HG03175 (cell line): ENCODE measurements around the gene TMEM198.

ENCODE experiments used
- ATAC-seq: cut with Tn5 transposase; IDR thresholded peaks from one replicate; pipeline ENCODE4 v1.9.1; 2021; ENCODE audit warnings: mild to moderate bottlenecking, moderate library complexity; ENCODE audit not compliant: unreplicated experiment

TMEM198 gene, protein sequence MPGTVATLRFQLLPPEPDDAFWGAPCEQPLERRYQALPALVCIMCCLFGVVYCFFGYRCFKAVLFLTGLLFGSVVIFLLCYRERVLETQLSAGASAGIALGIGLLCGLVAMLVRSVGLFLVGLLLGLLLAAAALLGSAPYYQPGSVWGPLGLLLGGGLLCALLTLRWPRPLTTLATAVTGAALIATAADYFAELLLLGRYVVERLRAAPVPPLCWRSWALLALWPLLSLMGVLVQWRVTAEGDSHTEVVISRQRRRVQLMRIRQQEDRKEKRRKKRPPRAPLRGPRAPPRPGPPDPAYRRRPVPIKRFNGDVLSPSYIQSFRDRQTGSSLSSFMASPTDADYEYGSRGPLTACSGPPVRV

DNA sequence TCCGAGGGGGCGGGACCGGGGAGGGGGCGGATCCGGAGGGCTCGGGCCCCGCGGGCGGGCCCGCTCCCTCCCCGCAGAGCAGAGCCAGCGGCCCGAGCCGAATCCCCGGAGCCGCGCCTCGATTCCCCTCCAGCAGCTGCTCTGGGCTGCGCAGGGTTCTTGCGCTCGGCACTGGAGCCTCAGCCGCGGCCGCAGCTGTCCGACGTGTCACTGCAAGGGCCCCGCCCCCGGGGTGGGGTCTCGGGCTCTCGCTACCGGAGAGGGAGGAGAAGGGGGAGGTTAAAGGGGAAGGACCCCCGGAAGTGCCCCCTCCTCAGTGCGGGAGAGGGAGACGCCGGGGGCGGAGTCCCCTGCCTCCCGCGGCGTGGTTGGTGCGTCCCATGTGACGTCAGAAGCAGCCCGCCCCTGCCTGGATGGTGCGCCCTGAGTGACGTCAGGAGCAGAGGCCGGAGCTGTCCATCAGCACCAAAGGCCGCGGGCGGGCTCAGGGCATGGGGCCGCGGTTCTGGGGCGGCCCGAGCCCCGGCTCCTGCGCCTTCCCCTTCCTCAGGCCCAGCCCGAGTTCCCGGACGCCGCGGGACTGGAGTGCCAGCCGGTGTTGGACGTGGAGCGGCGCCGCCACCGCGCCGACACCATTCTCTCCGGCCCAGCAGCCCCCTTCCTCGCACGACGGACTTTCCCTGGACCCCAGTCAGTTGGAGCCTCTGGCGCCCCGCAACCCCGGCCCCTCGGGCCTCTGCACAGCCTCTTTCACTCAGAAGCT, at the start of gene TMEM198, which contains the start of gene CHPF:
Gene TMEM198 (plus strand): TSS at position 433 of the 763 bp plus-strand sequence. CDS start 700 bp downstream, outside the sequence.
Gene CHPF (minus strand): TSS at position 214 of the 763 bp plus-strand sequence. CDS start 271 bp downstream, outside the sequence.
- peak; percentile 76 for ATAC-seq

DNA sequence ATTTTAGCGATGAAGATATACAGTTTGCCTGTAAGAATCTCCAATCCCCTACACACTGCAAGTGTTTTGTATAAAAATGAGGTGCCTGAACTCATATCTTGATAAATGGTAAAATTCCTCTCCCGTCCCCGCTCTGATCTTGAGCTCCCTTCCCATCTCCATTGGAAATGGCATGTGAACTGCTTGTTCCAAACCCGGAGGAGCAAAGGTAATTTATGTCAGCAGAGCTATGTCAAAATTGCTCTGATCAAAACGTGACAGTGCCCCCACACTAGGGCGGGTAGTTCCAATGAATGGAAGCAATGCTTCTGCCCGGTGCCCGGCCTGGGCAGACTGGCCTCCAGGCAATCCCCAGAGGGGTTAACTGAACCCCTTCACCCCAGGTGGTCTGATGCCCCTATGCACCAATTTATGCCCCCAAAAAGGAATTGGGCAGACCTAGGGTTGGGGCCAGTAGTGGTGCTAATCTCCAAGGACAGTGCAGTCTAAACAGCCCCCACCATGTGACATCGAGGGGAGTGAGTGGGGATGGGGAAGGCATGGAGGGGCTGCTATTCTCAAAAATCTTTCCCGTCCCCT, 48.8 kb upstream of the TMEM198 start:
- no peak for ATAC-seq

DNA sequence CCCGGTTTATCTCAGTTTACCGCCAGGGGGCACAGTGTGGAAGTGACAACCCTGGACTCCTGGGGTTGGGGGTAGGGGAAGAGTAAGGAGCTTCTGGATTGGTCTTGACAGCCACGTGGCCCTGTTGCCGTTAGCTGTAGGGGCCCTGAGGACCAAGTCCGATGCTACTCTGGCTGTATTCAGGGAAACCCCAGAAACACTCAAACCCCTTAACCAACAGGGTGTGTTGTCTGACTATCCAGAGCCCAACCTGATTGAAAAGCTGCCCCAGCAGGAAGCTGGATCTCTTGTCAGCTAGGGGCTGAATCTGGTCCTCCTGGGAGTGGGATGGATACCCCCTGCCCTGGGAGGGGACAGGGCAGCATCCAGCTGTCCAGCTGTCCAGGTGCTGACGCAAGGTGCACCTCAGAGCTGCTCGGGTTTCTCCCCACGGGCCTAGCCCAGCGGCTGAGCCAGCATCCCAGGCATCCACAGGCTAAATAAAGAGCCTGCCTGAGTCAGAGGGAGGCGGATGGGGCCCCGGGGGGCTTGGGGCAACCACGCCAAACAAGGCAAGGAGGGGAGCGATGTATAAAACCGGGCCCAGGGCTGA, 48.2 kb upstream of the TMEM198 start:
- ATAC-seq = no peak

DNA sequence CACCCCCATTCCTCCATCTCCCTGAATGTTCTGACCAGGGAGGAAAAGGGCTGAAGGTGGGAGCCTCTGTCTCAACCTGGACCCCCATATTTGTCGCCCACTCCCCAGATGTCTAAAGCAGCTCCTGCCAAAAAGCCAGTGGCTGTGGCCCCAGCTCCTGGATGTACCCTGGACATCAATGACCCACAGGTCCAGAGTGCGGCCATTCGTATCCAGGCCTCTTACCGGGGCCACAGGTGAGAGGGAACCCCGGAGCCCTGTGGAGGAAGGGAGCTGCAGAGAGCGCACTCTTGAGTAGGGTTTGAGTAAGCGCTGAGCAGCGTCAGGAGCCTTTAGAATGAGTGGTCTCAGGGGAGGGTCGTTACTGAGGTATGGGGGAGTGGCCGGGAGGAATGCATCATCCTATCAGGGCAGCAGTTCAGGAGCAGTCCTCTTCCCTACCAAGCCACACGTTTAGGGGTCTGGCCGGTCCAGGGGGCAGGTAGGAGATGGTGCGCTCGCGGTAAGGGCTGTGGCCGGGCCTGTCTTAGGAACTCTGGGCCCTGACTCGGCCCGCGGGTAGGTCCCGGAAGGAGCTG, 47.5 kb upstream of the TMEM198 start:
- ATAC-seq = no peak

DNA sequence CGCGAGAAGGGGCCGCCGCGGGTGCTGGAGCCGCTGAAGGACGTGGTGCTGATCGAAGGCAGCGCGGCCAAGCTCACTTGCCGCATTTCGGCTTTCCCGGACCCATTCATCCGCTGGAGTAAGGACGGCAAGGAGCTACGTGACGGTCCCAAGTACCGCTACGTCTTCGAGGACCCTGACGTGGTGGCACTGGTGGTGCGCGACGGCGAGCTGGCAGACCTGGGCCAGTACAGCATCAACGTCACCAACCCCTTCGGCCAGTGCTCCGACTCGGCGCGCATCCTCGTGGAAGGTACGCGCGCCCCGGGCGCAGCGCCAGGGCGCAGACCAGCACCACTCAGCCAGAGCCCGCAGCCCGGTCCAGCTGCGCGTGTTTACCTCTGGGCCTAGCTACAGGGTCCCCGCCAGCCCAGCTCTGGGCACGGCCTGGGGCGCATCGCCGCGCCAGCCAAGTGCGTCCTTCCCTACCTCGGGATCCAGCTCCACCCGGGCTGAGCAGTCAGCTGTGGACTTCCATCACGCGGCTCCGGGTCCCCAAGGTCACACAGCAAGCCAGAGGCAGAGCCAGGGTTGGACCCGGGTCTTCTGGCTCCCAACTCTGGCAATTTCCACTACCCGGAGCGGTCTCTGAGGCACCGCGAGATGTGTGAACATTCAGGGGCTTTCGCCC, 46.9 kb upstream of the TMEM198 start:
- ATAC-seq = no peak

DNA sequence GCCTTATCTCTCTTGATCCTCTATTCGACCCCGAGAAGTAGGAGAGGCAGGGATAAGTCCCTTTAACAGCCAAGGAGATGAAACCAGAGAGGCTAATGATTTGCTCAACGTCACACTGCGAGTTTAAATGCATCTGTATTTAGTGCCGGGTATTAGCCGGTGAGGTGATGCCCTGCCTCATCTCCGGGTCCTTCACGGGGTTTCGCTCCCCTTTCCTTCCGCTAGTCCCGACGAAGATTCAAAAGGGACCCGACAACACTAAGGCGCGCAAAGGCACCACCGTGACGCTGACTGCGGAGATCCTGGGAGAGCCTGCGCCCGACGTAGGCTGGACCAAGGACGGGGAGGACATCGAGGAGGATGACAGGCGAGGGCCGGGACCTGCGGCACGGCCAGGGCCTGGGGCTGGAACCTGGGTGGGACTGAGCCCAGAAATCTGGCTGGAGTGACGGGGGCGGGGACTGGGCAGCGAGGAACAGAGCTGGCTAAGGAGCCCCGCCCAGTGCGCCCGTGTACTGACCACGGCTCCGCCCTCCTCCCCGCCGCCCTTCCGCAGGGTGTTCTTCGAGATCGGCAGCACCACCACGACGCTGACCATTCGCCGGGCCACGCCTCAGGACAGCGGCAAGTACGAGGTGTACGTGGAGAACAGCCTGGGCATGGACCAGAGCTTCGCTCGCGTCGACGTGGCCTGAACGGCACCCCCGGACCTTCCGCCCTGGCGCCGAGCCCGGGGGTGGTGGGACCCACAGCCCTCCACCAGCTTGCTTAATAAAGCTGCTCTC, 46.1 kb upstream of the TMEM198 start:
- peak; percentile 11 for ATAC-seq

DNA sequence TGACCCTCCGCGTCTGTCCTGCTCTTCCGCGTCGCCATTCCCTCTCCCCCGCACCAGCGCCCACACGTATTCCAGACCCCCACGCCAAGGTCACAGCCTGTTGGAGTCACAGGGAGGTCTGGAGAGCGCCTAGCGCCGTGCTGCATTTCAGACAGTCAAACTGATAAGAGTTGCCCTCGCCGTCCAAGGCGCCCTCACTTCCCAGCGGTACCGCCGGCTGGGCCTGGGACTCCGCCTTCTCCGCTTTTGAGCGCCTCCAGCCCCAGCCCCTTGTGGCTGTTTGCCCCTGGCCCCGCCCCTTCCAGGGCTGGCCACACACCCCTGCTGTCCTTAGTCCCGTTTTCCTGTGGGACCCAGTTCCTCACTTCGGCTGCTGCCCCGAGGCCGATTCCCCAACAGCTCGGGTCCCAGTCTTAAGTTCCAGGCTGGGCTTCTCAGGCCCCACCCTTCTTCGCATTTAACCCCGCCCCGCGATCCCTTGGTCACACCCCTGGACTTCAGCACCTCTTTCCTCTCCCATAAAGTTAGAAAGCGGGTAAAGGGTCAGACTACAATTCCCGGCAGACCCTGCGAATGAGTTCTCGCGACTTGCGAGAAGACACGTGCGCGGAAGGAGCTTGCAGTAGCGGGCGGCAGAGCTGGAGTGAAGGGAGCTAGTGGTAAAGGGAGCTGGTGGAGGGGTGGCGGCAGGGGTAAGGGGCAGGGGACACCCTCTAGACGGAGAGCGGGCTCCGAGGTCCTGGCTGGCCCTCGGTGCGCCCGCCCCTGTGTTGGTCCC, 45.4 kb upstream of the TMEM198 start, which contains the start of gene GMPPA:
Gene GMPPA (plus strand): TSS at position 612 of the 778 bp plus-strand sequence. CDS start 1,085 bp downstream, outside the sequence.
- peak; percentile 95 for ATAC-seq

DNA sequence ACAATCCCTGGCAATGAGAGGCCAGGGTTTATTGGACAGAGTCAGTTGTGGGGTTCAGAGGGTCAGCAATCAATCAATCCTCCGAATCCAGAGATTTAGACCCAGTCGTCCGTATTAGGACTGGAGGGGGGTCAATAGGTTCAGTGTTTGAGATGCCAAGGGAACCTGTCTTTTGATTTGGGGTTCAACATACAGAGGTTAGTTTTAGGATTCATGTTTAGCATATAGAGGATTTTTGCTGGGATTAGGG, 44.8 kb upstream of the TMEM198 start:
- no peak for ATAC-seq

DNA sequence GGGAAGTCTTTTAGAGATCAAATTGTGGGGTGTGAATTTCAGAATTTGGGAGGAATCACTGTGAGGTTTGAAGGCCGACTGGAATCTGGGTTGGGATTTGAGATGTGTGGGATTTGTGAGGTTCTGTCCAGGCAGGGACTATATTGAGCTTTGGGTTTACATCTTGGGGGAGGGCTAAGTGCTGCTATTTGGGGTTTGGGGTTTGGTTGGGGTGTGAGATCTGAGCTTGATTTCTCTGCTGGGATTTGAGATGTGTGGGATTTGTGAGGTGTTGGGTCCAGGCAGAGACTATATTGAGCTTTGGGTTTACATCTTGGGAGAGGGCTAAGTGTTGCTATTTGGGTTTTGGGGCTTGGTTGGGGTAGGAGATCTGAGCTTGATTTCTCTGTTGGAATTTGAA, 44.3 kb upstream of the TMEM198 start:
- ATAC-seq = no peak

DNA sequence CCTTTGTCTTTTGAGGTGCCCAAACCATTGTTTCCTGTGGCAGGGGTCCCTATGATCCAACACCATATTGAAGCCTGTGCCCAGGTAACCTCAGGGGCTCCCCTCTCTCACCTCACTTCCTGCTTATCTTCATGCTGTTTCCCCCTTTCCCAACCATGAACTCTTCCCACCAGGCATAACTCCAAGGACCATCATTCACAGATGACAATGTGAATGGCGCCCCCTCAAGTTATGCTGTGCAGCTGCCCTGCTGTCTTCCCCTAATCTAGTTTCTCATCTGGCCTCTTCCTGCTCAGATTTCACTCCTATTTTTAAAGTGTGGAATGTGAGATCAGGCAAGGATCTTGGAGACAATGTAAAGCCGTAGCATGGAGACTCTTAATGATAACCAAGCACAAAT, 43.7 kb upstream of the TMEM198 start:
- ATAC-seq = no peak

DNA sequence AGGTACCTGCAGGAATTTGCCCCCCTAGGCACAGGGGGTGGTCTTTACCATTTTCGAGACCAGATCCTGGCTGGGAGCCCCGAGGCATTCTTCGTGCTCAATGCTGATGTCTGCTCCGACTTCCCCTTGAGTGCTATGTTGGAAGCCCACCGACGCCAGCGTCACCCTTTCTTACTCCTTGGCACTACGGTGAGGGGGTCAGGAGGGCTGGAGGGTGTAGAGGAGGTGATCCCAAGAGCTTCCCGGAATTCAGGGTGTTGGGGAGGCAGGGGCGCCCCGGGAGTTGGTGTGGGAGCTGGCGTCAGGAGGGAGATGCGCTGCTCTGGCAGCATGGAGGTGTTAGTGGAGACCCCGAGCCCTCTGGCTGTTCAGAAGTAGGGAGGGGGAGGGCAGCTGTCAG, 42.0 kb upstream of the TMEM198 start:
- no peak for ATAC-seq

DNA sequence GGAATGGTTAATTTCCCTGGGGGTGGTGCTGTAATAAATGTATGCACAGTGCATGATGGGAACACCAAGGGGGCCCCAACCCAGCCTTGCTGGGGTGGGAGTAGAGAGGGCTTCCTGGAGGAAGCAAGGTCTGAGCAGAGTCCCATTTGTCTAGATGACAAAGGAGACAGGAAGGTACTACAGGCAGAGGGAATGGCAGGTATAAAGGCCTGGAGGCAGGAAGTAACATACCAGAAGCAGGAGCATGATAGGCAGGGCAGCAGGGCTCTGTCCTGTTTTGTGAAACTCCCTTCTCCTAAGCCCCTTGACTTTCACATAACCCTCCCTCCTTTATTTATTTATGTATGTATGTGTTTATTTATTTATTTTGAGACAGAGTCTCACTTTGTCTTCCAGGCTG, 41.2 kb upstream of the TMEM198 start:
- ATAC-seq = no peak

DNA sequence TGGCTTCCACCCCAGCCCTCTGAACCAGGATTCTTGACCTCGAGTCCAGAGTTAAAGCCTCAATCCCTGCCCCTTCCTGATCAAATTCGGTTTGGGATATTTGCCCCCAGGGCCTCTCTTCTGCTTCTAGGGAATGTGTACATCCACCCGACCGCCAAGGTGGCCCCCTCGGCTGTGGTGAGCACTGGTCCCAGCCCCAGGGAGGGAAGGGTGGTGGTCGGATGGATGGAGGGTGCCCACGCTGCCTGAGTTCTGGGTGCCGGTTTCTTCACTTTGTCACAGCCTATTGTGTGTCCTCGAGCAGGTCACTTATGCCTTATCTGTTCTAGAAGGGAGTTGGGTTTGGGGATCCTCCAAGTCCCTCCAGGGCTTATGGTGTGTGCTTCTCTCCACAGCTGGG, 38.2 kb upstream of the TMEM198 start:
- no peak for ATAC-seq

DNA sequence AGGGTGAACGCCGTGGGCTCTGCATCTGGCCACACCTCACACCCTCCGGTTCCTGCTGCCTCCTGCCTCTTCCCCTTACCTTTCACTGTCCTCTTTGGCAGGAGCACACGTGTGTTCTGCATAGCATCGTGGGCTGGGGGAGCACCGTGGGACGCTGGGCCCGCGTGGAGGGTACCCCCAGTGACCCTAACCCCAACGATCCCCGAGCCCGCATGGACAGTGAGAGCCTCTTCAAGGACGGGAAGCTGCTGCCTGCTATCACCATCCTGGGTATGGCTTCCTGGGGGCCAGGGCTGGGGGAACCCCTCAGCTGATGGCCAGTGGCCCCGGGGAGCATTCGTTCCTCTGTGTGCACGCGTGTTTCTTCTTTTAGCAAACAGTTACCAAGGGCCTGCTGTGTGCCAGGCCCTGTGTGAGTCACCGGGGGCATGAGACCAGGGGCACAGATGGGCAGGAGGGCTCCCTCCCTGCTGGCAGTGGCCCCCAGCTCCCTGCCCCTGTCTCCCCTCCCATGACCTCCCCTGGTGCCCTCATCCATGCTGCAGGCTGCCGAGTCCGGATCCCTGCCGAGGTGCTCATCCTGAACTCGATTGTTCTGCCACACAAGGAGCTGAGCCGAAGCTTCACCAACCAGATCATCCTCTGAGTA, 37.6 kb upstream of the TMEM198 start:
- no peak for ATAC-seq

DNA sequence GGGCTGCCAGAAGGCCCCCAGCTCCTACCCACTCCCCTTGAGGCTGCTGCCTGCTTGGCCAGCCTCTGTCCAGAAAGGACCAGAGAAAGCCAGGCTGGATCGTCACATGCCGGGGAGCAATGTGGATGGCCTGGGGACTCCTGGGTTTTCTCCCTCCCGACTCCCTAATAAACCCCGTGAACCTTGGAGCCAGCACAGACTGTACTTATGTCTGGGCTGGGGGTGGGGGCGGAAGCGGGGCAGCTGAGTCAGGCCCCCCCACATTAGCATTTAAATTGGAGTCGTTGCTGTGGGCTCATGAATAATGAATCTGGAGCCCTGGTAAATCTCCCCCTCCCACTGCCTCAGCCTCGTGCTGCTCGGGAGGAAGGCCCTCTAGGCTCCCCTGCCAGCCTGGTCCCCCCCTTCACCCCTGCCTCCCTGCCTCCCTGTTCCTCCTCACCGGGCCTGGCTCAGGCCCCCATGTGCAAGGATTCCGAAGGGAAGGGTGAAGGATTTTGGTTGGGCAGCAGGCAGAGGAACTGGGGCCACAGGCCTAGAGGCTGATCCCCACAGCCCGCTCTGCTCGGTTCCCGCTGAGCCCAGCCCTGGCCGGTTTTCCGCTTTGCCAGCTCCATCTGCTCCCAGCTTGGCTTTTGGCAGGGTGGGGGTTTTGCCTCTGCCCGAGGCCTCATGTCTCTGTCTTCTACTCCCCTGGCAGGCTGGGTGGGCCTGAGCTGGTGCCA, 36.9 kb upstream of the TMEM198 start:
- ATAC-seq = no peak

DNA sequence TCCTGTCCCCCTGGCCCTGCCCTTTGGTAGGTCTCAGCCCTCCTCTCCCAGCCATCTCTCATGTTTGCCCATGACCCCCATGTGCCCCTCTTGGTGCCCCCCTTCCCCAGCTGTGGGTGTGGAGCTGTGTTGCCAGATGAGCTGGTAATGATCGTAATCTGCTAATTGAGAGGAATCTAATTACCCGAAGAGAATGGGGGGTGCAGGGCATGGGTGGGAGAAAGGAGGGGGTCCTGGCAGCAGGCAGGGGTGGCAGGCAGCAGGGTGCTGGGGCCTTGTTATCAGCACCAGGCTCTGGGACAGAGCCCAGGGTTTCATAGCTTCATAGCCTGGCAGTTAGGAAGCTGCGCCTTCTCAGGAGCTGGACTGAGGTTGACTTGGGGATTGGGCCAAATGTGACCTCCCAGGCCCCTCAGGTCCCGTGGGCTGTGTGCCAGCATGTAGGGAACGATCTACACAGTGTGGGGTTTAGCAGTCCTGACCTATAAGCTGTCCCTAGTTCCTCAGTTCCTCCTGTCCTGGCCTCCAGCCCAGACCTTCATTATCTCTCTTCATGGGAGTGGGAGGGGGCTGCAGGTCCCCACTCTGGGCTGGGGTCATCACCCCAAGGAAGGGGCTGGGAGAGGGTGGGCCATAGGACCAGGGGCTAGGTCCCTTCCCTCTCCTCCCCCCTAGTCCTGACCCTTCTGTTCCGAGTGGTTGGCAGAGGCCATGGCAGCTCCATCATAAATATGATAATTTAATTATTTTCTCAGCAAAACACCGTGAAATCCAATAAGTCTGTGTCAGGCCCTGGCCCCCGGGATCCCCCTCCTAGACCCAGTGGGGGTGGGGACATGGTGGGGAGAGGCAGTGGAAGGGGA, 36.0 kb upstream of the TMEM198 start:
- ATAC-seq = no peak

DNA sequence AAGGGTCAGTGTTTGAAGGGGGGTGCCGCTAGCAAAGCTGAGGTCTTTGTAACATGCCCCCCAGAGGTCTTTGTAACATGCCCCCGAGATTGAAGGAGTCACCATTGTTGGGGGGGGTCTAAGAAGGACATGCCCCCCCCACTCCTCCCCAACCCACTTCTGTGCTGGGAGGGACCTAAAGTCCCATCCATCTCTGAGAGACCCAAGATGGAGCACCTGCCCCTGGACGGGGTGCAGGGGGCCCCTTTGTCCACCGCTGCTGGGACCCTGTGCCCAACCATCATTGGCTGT, 35.4 kb upstream of the TMEM198 start:
- ATAC-seq = no peak
